Endodermal cell (in vitro differentiated cells): ENCODE measurements around the gene GFOD1. TPM values are rescaled to one million over a fixed set of nuclear protein-coding genes. Genes with fewer than 3 reads are reported as not detected.

Experiments
- DNase-seq: peaks from one replicate; pipeline ENCODE4 v3.0.0-alpha.2; 2017
- H3K27ac ChIP-seq: 2 replicates; pipeline ENCODE4 v1.5.1; 2013; ENCODE audit warnings: mild to moderate bottlenecking, low read depth, low read length, moderate library complexity
- H3K27me3 ChIP-seq: 2 replicates; pipeline ENCODE4 v1.6.1; 2013; ENCODE audit warnings: mild to moderate bottlenecking, low read length, moderate library complexity; ENCODE audit not compliant: insufficient read depth, control insufficient read depth, poor library complexity, severe bottlenecking
- H3K36me3 ChIP-seq: 2 replicates; pipeline ENCODE4 v1.7.0; 2013; ENCODE audit warnings: mild to moderate bottlenecking, low read length, moderate library complexity; ENCODE audit not compliant: control insufficient read depth, insufficient read depth
- H3K4me1 ChIP-seq: one replicate; pipeline ENCODE4 v1.7.0; 2013; ENCODE audit warnings: low read length; ENCODE audit not compliant: control insufficient read depth, insufficient read depth
- H3K4me3 ChIP-seq: 2 replicates; pipeline ENCODE4 v1.5.1; 2013; ENCODE audit warnings: mild to moderate bottlenecking, low read length, moderate library complexity
- H3K9ac ChIP-seq: 2 replicates; pipeline ENCODE4 v1.6.1; 2013; ENCODE audit warnings: mild to moderate bottlenecking, low read length, moderate library complexity; ENCODE audit not compliant: poor library complexity, severe bottlenecking; ENCODE audit errors: extremely low read depth
- H3K9me3 ChIP-seq: 2 replicates; pipeline ENCODE4 v1.6.1; 2013; ENCODE audit warnings: mild to moderate bottlenecking, low read length, moderate library complexity; ENCODE audit not compliant: control insufficient read depth
- H3K27ac Mint-ChIP-seq: 2 replicates; pipeline ENCODE4 v1.8.0; 2020; ENCODE audit warnings: mixed read lengths
- H3K27me3 Mint-ChIP-seq: 2 replicates; pipeline ENCODE4 v1.8.0; 2021; ENCODE audit warnings: mild to moderate bottlenecking, mixed read lengths; ENCODE audit not compliant: insufficient read depth
- H3K36me3 Mint-ChIP-seq: 2 replicates; pipeline ENCODE4 v1.8.0; 2020; ENCODE audit warnings: low read depth, mixed read lengths
- H3K4me1 Mint-ChIP-seq: 2 replicates; pipeline ENCODE4 v1.8.0; 2020; ENCODE audit warnings: mixed read lengths
- H3K4me3 Mint-ChIP-seq: 2 replicates; pipeline ENCODE4 v1.8.0; 2020; ENCODE audit warnings: mild to moderate bottlenecking, moderate library complexity, mixed read lengths
- H3K9me3 Mint-ChIP-seq: 2 replicates; pipeline ENCODE4 v1.8.0; 2020; ENCODE audit warnings: mild to moderate bottlenecking, mixed read lengths
- CTCF ChIP-seq: fragments of 200-600 bp; sonication (generic); conservative IDR thresholded peaks from 2 replicates; pipeline ENCODE4 v1.5.0; 2021; ENCODE audit warnings: antibody characterized with exemption, mild to moderate bottlenecking
- WGBS, 2 experiments: methylation state at CpG; one replicate each; pipeline versions ENCODE4 v1.1.5 to v1.1.7; 2013; ENCODE audit warnings: missing lambda C conversion rate in 2 of 2, mixed read lengths in 1 of 2; ENCODE audit not compliant: insufficient coverage in 1 of 2, insufficient read length in 1 of 2; 5-methylcytosine and 5-hydroxymethylcytosine counted together
- total RNA-seq, 2 donors: library from RNA; stranded (reverse); fragmentation: NEBNext Ultra II Directional in 1 of 2; extraction: Animal tissue kit (Norgen Biotek cat#: 25700) in 1 of 2; gene quantifications; 2 replicates in 1 of 2; 3 replicates in 1 of 2; pipeline ENCODE4 v1.2.1, GENCODE V29; 2021

Gene GFOD1
- total RNA-seq, 2 donors from 2014 or later: 0.71 to 1.9 TPM

- H3K9me3 ChIP-seq: no peaks in the 10 kb centered on the region
- H3K27me3 ChIP-seq: peaks cover 20% of the 10 kb centered on the region
- H3K4me3 Mint-ChIP-seq: no peak overlapping the region
- H3K36me3 Mint-ChIP-seq: no peaks in the 10 kb centered on the region
- no peak overlapping the region for H3K9ac ChIP-seq
- H3K4me1 Mint-ChIP-seq: peaks cover 16% of the 10 kb centered on the region
- no peak overlapping the region for H3K27ac ChIP-seq
- 94 to 98% methylated on average over 4 of the region's 4 CpGs for WGBS, 2 experiments
- H3K9me3 Mint-ChIP-seq: no peaks in the 10 kb centered on the region
- no peak for TF ChIP-seq CTCF
- H3K27ac Mint-ChIP-seq: no peak overlapping the region
- DNase-seq: no peak
- no peaks in the 10 kb centered on the region for H3K36me3 ChIP-seq
- H3K4me1 ChIP-seq: peaks cover 6% of the 10 kb centered on the region
- H3K4me3 ChIP-seq: no peak overlapping the region
- H3K27me3 Mint-ChIP-seq: peaks cover 20% of the 10 kb centered on the region
These were observed 7.4 kb downstream of the GFOD1 start for GRCh38 chr6:13479971-13480434.

- H3K27ac Mint-ChIP-seq: no peak overlapping the region
- 92 to 100% methylated on average over 1 to 2 of the region's 2 CpGs for WGBS, 2 experiments
- H3K4me1 ChIP-seq: peaks cover 6% of the 10 kb centered on the region
These were observed 8.1 kb downstream of the GFOD1 start for GRCh38 chr6:13479206-13479800.

GRCh38 chr6:13478525-13478966 lies 8.9 kb downstream of the GFOD1 start:
- Histone ChIP-seq H3K36me3 (no peaks in the 10 kb centered on the region), H3K9ac (no peak overlapping the region), H3K4me1 (peaks cover 6% of the 10 kb centered on the region), H3K27me3 (peaks cover 6% of the 10 kb centered on the region), H3K27ac (no peak overlapping the region), H3K4me3 (no peak overlapping the region), H3K9me3 (no peaks in the 10 kb centered on the region)
- Mint-ChIP-seq H3K4me1 (peaks cover 12% of the 10 kb centered on the region), H3K4me3 (no peak overlapping the region), H3K27ac (no peak overlapping the region), H3K36me3 (no peaks in the 10 kb centered on the region), H3K27me3 (peaks cover 6% of the 10 kb centered on the region), H3K9me3 (no peaks in the 10 kb centered on the region)
- 93% methylated on average over 5 of the region's 5 CpGs; no CpG with 5 or more reads in 1 of the 2 experiments for WGBS, 2 experiments
- DNase-seq: no peak
- TF ChIP-seq CTCF: no peak

More at GRCh38 chr6:13479206-13479800, 8.1 kb downstream of the GFOD1 start:
- Histone ChIP-seq H3K4me3 (no peak overlapping the region), H3K36me3 (no peaks in the 10 kb centered on the region), H3K9me3 (no peaks in the 10 kb centered on the region), H3K27ac (no peak overlapping the region), H3K9ac (no peak overlapping the region), H3K27me3 (peaks cover 13% of the 10 kb centered on the region)
- Mint-ChIP-seq H3K4me1 (peaks cover 12% of the 10 kb centered on the region), H3K4me3 (no peak overlapping the region), H3K9me3 (no peaks in the 10 kb centered on the region), H3K27me3 (peaks cover 13% of the 10 kb centered on the region), H3K36me3 (no peaks in the 10 kb centered on the region)
- TF ChIP-seq CTCF: no peak
- DNase-seq: no peak
